ENCODE data around the gene POFUT2.

Gene POFUT2

GRCh38 chr21:45303751-45304475 is 16.2 kb upstream of the POFUT2 start:
- Histone ChIP-seq H3K9me3 (ENCODE audit: control insufficient read depth, low read length) (no peaks in the 10 kb centered on the region), H3K4me3 (ENCODE audit: insufficient read depth, low read depth, low read length, poor library complexity, severe bottlenecking) (no peak overlapping the region), H3K27me3 (replicated peaks; ENCODE audit: control insufficient read depth, insufficient read depth, low read length, poor library complexity, severe bottlenecking) (no peaks in the 10 kb centered on the region), H3K4me1 (ENCODE audit: control insufficient read depth, insufficient read depth, low read length, poor library complexity, severe bottlenecking) (peaks cover 14% of the 10 kb centered on the region), H3K27ac (ENCODE audit: insufficient read depth, low read length, poor library complexity, severe bottlenecking) (no peak overlapping the region), H3K36me3 (ENCODE audit: control insufficient read depth, insufficient read depth, low read length) (no peaks in the 10 kb centered on the region)
- DNase-seq = no peak

- H3K27ac ChIP-seq (ENCODE audit: insufficient read depth, low read length, poor library complexity, severe bottlenecking) = peak overlapping the region; percentile 65
- H3K36me3 ChIP-seq (ENCODE audit: control insufficient read depth, insufficient read depth, low read length) = no peaks in the 10 kb centered on the region
- H3K27me3 ChIP-seq (replicated peaks; ENCODE audit: control insufficient read depth, insufficient read depth, low read length, poor library complexity, severe bottlenecking) = no peaks in the 10 kb centered on the region
- no peak overlapping the region for H3K4me3 ChIP-seq (ENCODE audit: insufficient read depth, low read depth, low read length, poor library complexity, severe bottlenecking)
- peaks cover 14% of the 10 kb centered on the region for H3K4me1 ChIP-seq (ENCODE audit: control insufficient read depth, insufficient read depth, low read length, poor library complexity, severe bottlenecking)
- no peaks in the 10 kb centered on the region for H3K9me3 ChIP-seq (ENCODE audit: control insufficient read depth, low read length)
- no peak for DNase-seq
These were observed 15.5 kb upstream of the POFUT2 start for GRCh38 chr21:45303091-45303615.

GRCh38 chr21:45302082-45303061 is 14.7 kb upstream of the POFUT2 start:
- Histone ChIP-seq H3K4me1 (ENCODE audit: control insufficient read depth, insufficient read depth, low read length, poor library complexity, severe bottlenecking) (peaks cover 14% of the 10 kb centered on the region), H3K27me3 (replicated peaks; ENCODE audit: control insufficient read depth, insufficient read depth, low read length, poor library complexity, severe bottlenecking) (no peaks in the 10 kb centered on the region), H3K9me3 (ENCODE audit: control insufficient read depth, low read length) (no peaks in the 10 kb centered on the region), H3K4me3 (ENCODE audit: insufficient read depth, low read depth, low read length, poor library complexity, severe bottlenecking) (no peak overlapping the region), H3K27ac (ENCODE audit: insufficient read depth, low read length, poor library complexity, severe bottlenecking) (peak overlapping the region; percentile 65), H3K36me3 (ENCODE audit: control insufficient read depth, insufficient read depth, low read length) (no peaks in the 10 kb centered on the region)
- peak; percentile 35 to 67 (median 37) for DNase-seq

- H3K36me3 ChIP-seq (ENCODE audit: control insufficient read depth, insufficient read depth, low read length) = no peaks in the 10 kb centered on the region
- peaks cover 14% of the 10 kb centered on the region for H3K4me1 ChIP-seq (ENCODE audit: control insufficient read depth, insufficient read depth, low read length, poor library complexity, severe bottlenecking)
- peak overlapping the region; percentile 65 for H3K27ac ChIP-seq (ENCODE audit: insufficient read depth, low read length, poor library complexity, severe bottlenecking)
- H3K9me3 ChIP-seq (ENCODE audit: control insufficient read depth, low read length) = no peaks in the 10 kb centered on the region
- H3K4me3 ChIP-seq (ENCODE audit: insufficient read depth, low read depth, low read length, poor library complexity, severe bottlenecking) = no peak overlapping the region
- no peaks in the 10 kb centered on the region for H3K27me3 ChIP-seq (replicated peaks; ENCODE audit: control insufficient read depth, insufficient read depth, low read length, poor library complexity, severe bottlenecking)
- no peak for DNase-seq
These were observed 13.9 kb upstream of the POFUT2 start for GRCh38 chr21:45301521-45302081.

GRCh38 chr21:45300786-45301520 is 13.3 kb upstream of the POFUT2 start:
- peak overlapping the region; percentile 65 for H3K27ac ChIP-seq (ENCODE audit: insufficient read depth, low read length, poor library complexity, severe bottlenecking)

GRCh38 chr21:45299864-45300785 is 12.4 kb upstream of the POFUT2 start:
- H3K27ac ChIP-seq (ENCODE audit: insufficient read depth, low read length, poor library complexity, severe bottlenecking) = no peak overlapping the region
- DNase-seq = no peak
- no peaks in the 10 kb centered on the region for H3K36me3 ChIP-seq (ENCODE audit: control insufficient read depth, insufficient read depth, low read length)
- no peaks in the 10 kb centered on the region for H3K27me3 ChIP-seq (replicated peaks; ENCODE audit: control insufficient read depth, insufficient read depth, low read length, poor library complexity, severe bottlenecking)
- no peak overlapping the region for H3K4me3 ChIP-seq (ENCODE audit: insufficient read depth, low read depth, low read length, poor library complexity, severe bottlenecking)
- H3K9me3 ChIP-seq (ENCODE audit: control insufficient read depth, low read length) = no peaks in the 10 kb centered on the region
- H3K4me1 ChIP-seq (ENCODE audit: control insufficient read depth, insufficient read depth, low read length, poor library complexity, severe bottlenecking) = peaks cover 14% of the 10 kb centered on the region

More at GRCh38 chr21:45300786-45301520, 13.3 kb upstream of the POFUT2 start:
- DNase-seq = no peak
- Histone ChIP-seq H3K4me3 (ENCODE audit: insufficient read depth, low read depth, low read length, poor library complexity, severe bottlenecking) (no peak overlapping the region), H3K36me3 (ENCODE audit: control insufficient read depth, insufficient read depth, low read length) (no peaks in the 10 kb centered on the region), H3K9me3 (ENCODE audit: control insufficient read depth, low read length) (no peaks in the 10 kb centered on the region), H3K4me1 (ENCODE audit: control insufficient read depth, insufficient read depth, low read length, poor library complexity, severe bottlenecking) (peaks cover 14% of the 10 kb centered on the region), H3K27me3 (replicated peaks; ENCODE audit: control insufficient read depth, insufficient read depth, low read length, poor library complexity, severe bottlenecking) (no peaks in the 10 kb centered on the region)

GRCh38 chr21:45299026-45299863 is 11.6 kb upstream of the POFUT2 start:
- H3K9me3 ChIP-seq (ENCODE audit: control insufficient read depth, low read length) = no peaks in the 10 kb centered on the region
- H3K4me3 ChIP-seq (ENCODE audit: insufficient read depth, low read depth, low read length, poor library complexity, severe bottlenecking) = no peak overlapping the region
- no peak overlapping the region for H3K27ac ChIP-seq (ENCODE audit: insufficient read depth, low read length, poor library complexity, severe bottlenecking)
- DNase-seq = no peak
- H3K27me3 ChIP-seq (replicated peaks; ENCODE audit: control insufficient read depth, insufficient read depth, low read length, poor library complexity, severe bottlenecking) = no peaks in the 10 kb centered on the region
- peaks cover 14% of the 10 kb centered on the region for H3K4me1 ChIP-seq (ENCODE audit: control insufficient read depth, insufficient read depth, low read length, poor library complexity, severe bottlenecking)
- H3K36me3 ChIP-seq (ENCODE audit: control insufficient read depth, insufficient read depth, low read length) = no peaks in the 10 kb centered on the region

- Histone ChIP-seq H3K36me3 (ENCODE audit: control insufficient read depth, insufficient read depth, low read length) (no peaks in the 10 kb centered on the region), H3K27ac (ENCODE audit: insufficient read depth, low read length, poor library complexity, severe bottlenecking) (no peak overlapping the region), H3K9me3 (ENCODE audit: control insufficient read depth, low read length) (no peaks in the 10 kb centered on the region), H3K27me3 (replicated peaks; ENCODE audit: control insufficient read depth, insufficient read depth, low read length, poor library complexity, severe bottlenecking) (no peaks in the 10 kb centered on the region), H3K4me3 (ENCODE audit: insufficient read depth, low read depth, low read length, poor library complexity, severe bottlenecking) (no peak overlapping the region), H3K4me1 (ENCODE audit: control insufficient read depth, insufficient read depth, low read length, poor library complexity, severe bottlenecking) (peaks cover 22% of the 10 kb centered on the region)
- no peak for DNase-seq
These were observed 10.2 kb upstream of the POFUT2 start for GRCh38 chr21:45297869-45298268.
